GM10847 (cell line): ENCODE measurements around the gene HLA-DRA.

Experiments
- POLR2A ChIP-seq: IDR thresholded peaks from 2 replicates; pipeline ENCODE4 v1.6.1; 2011; ENCODE audit not compliant: insufficient read length; ENCODE audit errors: extremely low read depth

The HLA-DRA gene

DNA sequence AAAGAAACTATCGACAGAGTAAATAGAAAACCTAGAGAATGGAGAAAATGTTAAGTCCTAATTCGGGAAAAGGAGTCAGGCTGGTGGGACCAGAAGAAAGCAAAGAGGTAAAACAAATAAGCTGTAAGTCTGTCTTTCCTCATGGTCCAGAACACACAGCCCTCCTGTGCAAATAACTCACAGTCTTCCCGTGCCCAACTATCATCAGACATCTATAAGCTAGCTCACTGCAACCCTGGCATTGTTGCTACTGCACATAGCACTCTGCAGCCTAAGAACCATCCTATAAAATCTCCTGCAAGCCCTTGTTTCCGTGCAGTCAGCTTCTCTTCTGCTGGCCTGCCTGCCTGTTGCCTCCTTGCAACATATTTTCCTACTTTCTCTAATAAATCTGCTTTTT lies 17.4 kb downstream of the HLA-DRA start:
- TF ChIP-seq POLR2A: no peak

DNA sequence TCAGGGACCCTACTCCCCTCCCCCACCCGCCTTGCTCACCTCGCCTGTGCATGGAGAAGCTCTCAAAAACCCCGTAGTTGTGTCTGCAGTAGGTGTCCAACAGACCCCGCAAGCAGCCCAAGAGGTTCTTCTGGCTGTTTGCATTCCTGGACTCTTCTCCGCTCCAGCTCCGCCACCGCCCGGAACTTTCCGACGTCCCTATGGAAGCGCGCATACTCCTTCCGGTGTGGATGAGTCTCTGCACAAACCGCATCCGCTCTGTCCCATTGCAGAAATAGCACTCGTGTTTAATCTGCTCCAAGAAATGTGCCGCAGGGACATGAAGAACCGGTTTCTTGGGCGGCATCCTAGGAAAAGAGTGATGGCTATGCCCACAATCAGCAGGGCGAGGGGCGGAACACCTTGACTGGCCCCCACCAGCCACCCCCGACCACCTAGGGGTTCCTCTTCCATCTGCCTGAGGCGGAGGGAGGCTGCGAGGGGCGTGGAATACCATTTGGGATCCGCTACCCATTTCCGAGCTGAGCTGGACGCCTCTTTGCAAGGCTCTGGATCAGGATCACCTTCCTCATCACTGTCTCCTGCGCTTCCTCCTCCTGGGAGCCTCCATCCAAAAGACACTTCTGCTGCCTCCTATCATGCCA lies 20.2 kb downstream of the HLA-DRA start:
- no peak for TF ChIP-seq POLR2A

DNA sequence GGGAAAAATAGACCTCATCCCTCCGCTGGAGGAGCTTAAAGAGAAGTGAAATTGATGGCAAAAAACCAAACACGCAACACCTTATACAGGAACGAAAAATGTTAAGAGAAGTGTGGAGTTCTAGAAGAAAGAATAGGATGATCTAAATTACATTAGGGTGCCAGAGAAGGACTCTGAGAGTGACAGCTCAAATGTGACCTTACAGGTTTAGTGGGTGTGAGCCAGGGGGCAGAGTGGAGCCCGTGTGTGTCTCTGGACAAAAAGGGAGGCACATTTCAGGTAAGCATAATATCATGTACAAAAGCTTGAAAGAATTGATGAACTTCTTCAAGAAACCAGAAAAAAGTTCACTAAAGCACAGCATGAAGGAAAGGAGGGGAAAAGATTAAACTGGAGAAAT lies 20.8 kb downstream of the HLA-DRA start:
- no peak for TF ChIP-seq POLR2A

DNA sequence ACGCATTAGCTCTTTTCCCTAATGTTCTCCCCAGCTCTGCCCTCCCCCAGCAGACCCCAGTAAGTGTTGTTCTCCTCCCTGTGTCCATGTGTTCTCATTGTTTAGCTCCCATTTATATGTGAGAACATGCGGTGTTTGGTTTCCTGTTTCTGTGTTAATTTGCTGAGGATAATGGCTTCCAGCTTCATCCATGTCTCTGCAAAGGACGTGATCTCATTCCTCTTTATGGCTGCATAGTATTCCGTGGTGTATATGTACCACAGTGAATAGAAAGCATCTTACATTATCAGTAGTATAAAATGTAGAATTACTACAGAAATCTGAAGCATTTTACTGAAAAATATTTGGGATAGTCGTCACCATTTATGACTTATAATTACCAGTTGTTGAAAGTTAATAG lies 21.8 kb downstream of the HLA-DRA start:
- TF ChIP-seq POLR2A: no peak

DNA sequence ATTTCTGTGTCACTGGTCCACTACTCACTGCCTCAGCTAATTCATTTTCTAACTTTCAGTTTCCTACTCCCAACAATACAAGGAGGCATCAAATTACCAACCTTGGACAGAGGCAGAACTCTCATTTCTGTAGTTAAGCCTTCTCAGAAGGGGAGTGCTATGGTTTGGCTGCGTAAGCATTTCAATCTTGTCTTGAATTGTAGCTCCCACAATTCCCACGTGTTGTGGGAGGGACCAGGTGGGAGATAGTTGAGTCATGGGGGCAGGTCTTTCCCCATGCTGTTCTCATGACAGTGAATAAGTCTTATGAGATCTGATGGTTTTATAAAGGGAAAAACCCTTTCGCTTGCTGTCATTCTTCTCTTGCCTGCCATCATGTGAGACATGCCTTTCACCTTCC lies 22.9 kb downstream of the HLA-DRA start:
- TF ChIP-seq POLR2A: no peak

DNA sequence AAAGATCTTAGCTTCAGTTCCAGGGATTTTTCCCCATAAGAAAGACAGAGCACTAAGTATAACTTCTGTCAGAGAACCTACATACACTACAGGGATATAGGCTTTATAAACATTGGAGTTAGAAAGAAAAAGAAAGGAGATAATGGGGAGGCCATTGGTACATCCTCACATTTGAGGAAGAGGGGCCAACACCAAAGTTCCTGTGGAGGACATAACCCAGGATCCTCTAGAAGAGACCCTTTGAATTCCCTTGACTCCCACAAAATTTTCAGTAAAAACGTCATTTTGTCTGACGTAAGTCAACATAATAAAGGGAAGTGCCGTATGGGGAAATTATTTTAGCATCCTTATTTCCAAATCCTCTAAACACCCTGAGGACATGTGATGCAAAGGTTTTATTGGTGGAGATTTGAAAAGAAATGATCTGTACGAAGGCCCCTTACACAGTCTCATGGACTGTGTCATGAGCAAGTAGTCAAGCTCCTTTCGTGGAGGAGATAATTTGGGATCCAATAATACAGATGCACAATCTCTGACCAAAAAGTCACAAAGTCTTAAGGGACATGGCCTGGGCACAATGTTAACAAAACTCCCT lies 33.2 kb downstream of the HLA-DRA start:
- TF ChIP-seq POLR2A: no peak

DNA sequence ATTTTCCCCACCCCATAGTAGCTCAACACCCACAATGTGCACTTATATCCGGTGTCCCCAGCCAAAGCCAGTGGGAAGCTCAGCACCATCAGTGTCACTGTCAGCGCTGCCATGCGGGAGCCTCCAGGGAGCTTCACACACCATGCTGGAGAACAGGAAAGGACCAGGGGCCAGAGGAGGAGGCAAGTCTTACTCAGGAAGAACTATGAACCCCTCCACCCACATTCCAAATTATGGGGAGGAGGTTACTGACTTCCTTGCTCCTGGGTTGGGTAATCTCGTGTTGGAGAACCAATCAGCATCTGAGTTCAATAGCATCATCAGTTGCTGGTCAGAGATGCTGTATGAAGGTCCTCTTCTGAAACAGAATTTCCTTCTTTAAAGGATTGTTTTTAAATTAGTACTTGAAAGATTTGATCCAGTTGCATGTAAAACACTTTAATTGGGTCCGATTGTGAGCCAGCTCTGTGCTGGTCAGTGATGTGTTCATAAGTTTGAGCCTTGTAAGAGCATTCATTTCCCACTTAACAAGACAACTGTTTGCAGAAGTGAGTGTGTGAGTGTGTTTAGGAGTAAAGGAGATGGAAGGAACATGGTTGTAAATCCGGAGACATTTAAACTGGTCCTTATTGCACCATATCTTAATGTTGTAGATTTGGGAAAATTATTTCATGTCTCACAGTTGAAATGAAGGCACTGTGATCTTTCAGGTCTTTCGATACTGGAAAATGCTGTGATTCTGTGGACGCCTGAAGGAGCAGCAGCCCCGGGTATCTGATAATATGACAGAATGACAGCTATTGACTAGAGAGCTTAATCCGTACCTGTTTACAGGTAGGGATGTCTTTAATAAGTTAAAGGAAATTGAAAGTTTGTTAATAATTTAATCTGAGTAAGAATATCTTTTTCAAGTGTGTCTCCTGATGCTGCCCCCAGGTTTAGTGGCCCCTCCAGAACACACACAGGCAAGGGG lies 34.0 kb downstream of the HLA-DRA start:
- peak; percentile 31 for TF ChIP-seq POLR2A

DNA sequence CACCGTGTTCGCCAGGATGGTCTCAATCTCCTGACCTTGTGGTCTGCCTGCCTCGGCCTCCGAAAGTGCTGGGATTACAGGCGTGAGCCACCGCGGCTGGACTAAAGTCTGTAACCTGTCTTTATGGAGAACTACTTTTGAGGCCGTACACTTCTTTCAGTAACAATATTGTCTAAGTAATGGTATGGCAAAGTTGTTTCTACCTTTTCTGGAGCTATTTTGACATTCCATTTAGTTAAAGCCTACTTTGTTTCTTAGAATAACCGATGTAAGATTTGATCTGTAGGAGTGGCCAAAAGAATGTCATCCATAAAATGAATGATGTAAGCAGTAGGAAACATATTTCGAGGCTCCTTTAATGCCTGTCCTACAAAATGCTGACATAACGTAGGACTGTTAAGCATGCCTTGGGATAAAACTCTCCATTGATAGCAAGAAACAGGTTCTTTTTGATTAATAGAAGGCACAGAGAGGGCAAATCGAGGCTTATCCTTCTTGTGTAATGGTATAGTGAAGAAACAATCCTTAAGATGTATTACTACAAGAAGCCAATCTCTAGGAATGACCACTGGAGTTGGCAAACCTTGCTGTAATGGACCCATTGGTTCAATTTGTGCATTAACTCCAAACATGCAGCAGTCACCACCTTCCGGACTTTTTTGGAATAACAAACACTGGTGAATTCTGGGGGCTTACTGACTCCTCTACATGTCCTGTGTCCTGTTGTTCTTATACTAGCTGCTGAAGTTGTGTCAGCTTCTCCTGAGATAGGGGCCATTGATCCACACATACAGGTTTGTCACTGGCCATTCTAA lies 35.9 kb downstream of the HLA-DRA start:
- no peak for TF ChIP-seq POLR2A

DNA sequence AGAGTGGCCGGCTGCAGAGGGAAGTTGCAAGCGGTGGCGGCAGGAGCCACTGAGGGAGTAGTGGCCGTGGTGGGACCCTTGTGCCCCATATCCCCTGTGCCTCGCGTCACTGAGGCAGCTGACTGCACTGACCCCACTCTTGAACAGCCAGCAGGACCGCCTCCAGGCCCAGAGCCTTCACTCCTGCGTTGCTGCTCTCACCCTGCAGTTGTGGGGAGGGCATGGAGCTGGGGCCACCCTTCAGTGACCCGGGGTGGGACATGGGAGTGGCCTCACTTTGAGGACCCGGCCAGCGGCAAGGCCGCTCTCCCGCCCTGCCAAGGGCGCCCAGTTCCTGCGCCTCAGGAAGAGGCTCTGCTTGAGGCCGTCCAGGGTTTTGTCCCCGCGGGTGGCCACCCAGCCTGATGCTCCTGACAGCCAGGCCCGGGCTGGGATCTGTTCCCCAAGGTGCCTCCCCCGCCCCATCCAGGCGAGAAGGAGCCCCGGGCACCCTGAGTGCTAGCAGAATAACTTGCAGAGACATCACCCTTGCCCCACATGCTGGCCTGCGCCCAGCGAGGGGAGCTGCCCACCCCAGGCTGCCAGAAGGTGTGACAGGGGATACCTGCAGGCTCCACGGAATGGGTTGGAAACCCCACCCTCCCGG lies 44.4 kb downstream of the HLA-DRA start:
- TF ChIP-seq POLR2A: no peak

DNA sequence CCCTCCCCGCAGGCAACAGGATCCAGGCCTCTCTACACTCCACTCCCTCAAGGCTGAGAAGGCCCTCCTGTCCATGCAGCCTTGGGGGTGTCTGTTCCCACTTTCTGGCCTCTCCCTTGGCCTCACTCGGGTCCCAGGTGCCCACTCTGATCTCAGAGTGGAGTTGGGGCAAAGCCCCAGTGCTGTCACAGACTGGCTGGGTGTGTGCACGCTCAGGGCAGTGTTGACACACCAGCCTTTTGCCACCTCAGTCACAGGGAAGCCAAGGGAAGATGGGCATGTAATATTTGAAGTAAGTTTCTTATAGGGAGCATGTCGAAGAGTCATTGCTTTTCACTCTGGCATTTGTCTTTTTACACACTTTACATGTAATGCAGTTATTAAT lies 44.9 kb downstream of the HLA-DRA start:
- no peak for TF ChIP-seq POLR2A

DNA sequence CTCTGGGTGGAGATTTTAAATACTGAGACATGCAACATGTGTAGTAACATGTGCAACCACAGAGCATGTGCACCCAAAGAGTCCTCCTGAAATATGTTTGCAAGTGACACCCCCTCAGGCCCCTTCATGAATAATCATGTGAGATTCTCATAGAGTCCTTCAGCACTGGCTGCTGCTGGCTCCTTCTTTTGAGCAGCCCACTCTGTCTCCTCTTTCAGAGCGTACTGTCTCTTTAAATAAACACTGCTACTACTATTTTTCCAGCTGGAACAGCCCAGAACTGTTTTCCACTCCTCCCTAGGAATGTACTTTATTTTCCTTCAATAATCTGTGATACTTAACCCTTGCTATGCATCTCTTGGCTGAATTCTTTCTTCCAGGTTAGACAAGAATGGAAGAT lies 48.4 kb downstream of the HLA-DRA start:
- no peak for TF ChIP-seq POLR2A

DNA sequence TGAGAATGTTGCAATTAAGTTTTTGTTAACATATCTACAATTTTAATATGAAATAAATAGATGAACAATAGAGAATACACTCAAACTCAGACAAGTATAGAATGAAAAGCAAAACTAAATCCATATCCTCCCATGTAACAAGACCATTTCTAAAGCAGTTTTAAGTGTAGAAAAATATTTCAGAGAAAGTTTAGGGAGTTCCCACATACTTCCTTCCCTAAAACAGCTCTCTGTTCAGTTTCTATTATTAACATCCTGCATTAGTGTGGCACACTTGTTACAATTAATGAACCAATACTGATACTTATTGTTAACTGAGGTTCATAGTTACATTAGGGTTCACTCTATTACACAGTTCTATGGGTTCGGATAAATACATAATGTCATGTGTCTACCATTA lies 52.0 kb downstream of the HLA-DRA start:
- no peak for TF ChIP-seq POLR2A

DNA sequence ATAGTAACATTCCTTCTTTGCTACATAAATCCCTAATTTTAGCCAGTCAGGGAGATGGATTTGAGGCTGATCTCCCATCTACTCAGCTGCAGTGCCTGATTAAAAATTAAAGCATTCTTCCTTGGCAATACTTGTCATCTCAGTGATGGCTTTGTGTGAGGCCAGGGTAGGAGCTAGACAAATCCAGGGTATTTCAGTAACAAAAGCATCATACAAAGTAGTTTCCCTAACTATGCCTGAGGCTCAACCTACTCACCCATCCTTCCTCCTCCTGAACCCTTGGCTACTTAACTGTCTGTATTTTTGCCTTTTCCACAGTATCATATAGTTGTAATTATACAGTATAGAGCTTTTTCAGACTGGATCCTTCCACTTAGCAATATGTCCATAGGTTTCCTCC lies 52.7 kb downstream of the HLA-DRA start:
- TF ChIP-seq POLR2A: no peak
